Fibroblast of lung (primary cell): ENCODE results near the gene LRG1. TPM values are rescaled to one million over a fixed set of nuclear protein-coding genes. Genes with fewer than 3 reads are reported as not detected.

ENCODE experiments used
- DNase-seq, 2 donors: peaks; one replicate each; pipeline versions ENCODE4 v3.0.0 to v3.0.0-alpha.2; 2010; ENCODE audit warnings: low read depth in 2 of 2
- H2AFZ ChIP-seq: 2 replicates; pipeline ENCODE4 v1.5.1; 2012; ENCODE audit warnings: low read length, control low read depth, inconsistent platforms
- H3K27ac ChIP-seq: 2 replicates; pipeline ENCODE4 v1.5.1; 2011; ENCODE audit warnings: low read length, control low read depth; ENCODE audit not compliant: insufficient read depth
- H3K27me3 ChIP-seq: 2 replicates; pipeline ENCODE4 v1.5.1; 2011; ENCODE audit warnings: mild to moderate bottlenecking, low read length; ENCODE audit not compliant: control insufficient read depth, insufficient read depth
- H3K36me3 ChIP-seq: 2 replicates; pipeline ENCODE4 v1.5.1; 2011; ENCODE audit warnings: low read length; ENCODE audit not compliant: control insufficient read depth, insufficient read depth
- H3K4me1 ChIP-seq: 2 replicates; pipeline ENCODE4 v1.5.1; 2011; ENCODE audit warnings: low read length; ENCODE audit not compliant: control insufficient read depth, insufficient read depth; ENCODE audit errors: extremely low read depth
- H3K4me2 ChIP-seq: 2 replicates; pipeline ENCODE4 v1.5.1; 2011; ENCODE audit warnings: low read length, control low read depth; ENCODE audit not compliant: insufficient read depth; ENCODE audit errors: extremely low read depth
- H3K4me3 ChIP-seq, 4 experiments: fragments of 200-600 bp in 1 of 4; sonication (generic) in 1 of 4; replicated peaks in 1 of 4; 2 replicates each; pipeline ENCODE4 v1.5.1; 2011 to 2016; ENCODE audit warnings: low read length in 4 of 4, low read depth in 3 of 4, mild to moderate bottlenecking in 3 of 4, control low read depth in 2 of 4, inconsistent platforms in 1 of 4, mixed read lengths in 1 of 4; ENCODE audit not compliant: insufficient read depth in 1 of 4; ENCODE audit errors: control extremely low read depth in 1 of 4
- H3K79me2 ChIP-seq: 2 replicates; pipeline ENCODE4 v1.5.1; 2012; ENCODE audit warnings: mild to moderate bottlenecking, low read length, inconsistent platforms; ENCODE audit not compliant: control insufficient read depth, insufficient read depth
- H3K9ac ChIP-seq: 2 replicates; pipeline ENCODE4 v1.5.1; 2011; ENCODE audit warnings: mild to moderate bottlenecking, low read length, control low read depth; ENCODE audit not compliant: insufficient read depth
- H3K9me3 ChIP-seq: 2 replicates; pipeline ENCODE4 v1.5.1; 2012; ENCODE audit warnings: low read depth, low read length; ENCODE audit not compliant: control insufficient read depth, insufficient read depth
- H4K20me1 ChIP-seq: 2 replicates; pipeline ENCODE4 v1.5.1; 2011; ENCODE audit warnings: low read length; ENCODE audit not compliant: control insufficient read depth, insufficient read depth; ENCODE audit errors: extremely low read depth
- EZH2 ChIP-seq: IDR thresholded peaks from 2 replicates; pipeline ENCODE4 v1.5.1; 2012; ENCODE audit warnings: low read length, control low read depth, mild to moderate bottlenecking; ENCODE audit errors: missing control alignments
- polyA plus RNA-seq, 2 donors: library from polyadenylated mRNA; depleted of rRNA in 1 of 2; stranded (reverse) in 1 of 2; unstranded in 1 of 2; fragments of >200 nt; gene quantifications; 2 replicates each; pipeline ENCODE4 v1.2.1, GENCODE V29; 2011 to 2012; ENCODE audit warnings: missing spikeins in 1 of 2
- total RNA-seq: library from RNA; depleted of rRNA; stranded (reverse); fragments of >200 nt; gene quantifications from 2 replicates; pipeline ENCODE4 v1.2.1, GENCODE V29; 2014
- TF ChIP-seq, protein P1 (sequence below), 2 donors: IDR thresholded peaks in 1 of 2; conservative IDR thresholded peaks in 1 of 2; 1 replicate in 1 of 2; 2 replicates in 1 of 2; pipeline ENCODE4 v1.5.1; 2011 to 2012; ENCODE audit warnings: low read length in 2 of 2, control low read depth in 1 of 2, inconsistent platforms in 1 of 2, low read depth in 1 of 2, mild to moderate bottlenecking in 1 of 2

LRG1 gene
- total and polyA plus RNA-seq, 2 donors (not counting 1 experiment from before 2014, with no cell fraction given), result 0.10 TPM; not detected in 1

DNA sequence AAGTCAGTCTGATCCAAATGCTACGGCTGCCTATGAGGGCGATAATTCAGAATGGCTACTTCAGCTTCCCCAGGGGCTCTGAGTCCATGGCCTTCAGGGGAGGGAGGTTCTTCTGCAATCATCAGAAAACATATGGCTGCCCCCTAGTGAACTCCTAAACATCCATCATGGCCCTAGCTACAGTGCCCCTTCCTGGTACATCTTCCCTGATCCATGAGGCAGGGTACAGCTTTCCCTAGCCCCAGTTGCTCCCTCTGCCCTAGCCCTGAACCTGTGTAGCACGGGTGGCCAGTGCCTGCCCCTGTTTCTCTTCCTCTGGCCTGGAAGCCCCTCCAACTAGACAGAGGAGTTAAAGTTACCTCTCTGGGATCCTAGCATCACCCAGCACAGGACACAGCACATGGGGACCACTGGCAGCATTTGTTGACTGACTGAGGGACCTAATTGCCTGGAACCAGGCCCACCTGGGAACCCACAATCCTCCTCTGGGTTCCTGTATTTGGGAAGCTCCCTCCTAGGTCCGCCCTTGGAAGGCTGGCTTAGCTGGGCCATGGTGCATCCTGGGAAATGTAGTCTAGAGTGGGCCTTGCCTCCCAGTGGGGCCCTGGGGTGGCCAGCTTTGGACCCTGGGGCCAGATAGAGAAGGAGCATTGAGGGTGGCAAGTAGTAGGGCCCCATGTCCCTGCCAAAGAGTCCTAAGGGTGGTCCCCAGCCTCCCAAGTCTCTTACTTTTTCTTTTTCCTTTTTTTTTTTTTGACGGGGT, 37.4 kb upstream of the LRG1 start:
- no peak for TF ChIP-seq EZH2

DNA sequence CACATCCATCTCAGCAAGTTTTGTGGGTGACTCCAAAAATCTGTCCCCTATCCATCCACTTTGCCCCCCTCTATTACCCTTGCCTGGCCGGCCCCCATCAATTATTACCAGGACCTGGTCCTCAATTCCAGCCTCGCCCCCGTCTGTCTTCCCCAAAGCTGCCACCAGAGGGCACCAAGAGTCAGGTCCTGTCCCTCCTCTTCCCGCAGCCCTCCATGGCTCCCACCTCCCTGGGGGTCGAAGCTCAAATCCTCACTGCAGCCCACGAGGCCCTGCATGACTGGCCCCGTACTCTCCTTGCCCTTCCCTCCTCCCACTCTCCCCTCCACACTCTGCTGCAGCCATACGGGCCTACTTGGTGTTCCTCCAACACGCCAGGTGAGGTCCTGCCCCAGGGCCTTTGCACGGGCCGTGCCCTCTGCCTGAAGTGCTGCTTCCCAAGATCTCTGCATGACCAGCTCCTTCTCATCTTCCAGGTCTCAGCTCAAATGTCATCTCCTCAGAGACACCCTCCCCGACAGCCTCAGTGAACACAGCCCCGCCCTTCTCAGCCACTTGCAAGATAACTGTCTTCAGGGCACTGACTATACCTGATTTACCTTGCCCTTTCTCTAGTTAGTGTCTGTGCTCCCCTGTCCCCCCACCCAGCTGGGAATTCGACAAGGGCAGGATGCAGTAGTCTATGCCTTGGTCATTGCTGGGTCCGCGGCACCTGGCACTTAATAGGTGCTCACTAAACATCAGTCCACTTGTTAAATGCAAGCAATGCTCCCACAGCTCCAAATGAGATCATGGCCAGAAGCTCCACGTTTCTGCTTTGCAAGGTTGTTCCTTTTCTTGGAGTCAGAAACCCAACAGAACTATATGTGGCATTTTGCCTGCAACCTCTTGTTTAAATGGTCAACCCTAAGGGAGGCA, 36.4 kb upstream of the LRG1 start:
- Histone ChIP-seq H3K4me2 (no peak overlapping the region), H3K27ac (peak overlapping the region; percentile 54)
- peak; percentile 29 to 52 for DNase-seq

More for the DNA sequence above, 37.4 kb upstream of the LRG1 start:
- H3K27ac ChIP-seq, result no peak overlapping the region
- H3K4me1 ChIP-seq, result peaks cover 9% of the 10 kb centered on the region
- no peaks in the 10 kb centered on the region for H3K9me3 ChIP-seq
- no peak overlapping the region for H3K4me3 ChIP-seq
- no peak for DNase-seq
- H3K79me2 ChIP-seq, result no peaks in the 10 kb centered on the region
- H4K20me1 ChIP-seq, result no peaks in the 10 kb centered on the region
- H3K9ac ChIP-seq, result no peak overlapping the region
- no peaks in the 10 kb centered on the region for H3K36me3 ChIP-seq
- no peak overlapping the region for H2AFZ ChIP-seq
- no peak overlapping the region for H3K4me2 ChIP-seq
- peaks cover 25% of the 10 kb centered on the region for H3K27me3 ChIP-seq

DNA sequence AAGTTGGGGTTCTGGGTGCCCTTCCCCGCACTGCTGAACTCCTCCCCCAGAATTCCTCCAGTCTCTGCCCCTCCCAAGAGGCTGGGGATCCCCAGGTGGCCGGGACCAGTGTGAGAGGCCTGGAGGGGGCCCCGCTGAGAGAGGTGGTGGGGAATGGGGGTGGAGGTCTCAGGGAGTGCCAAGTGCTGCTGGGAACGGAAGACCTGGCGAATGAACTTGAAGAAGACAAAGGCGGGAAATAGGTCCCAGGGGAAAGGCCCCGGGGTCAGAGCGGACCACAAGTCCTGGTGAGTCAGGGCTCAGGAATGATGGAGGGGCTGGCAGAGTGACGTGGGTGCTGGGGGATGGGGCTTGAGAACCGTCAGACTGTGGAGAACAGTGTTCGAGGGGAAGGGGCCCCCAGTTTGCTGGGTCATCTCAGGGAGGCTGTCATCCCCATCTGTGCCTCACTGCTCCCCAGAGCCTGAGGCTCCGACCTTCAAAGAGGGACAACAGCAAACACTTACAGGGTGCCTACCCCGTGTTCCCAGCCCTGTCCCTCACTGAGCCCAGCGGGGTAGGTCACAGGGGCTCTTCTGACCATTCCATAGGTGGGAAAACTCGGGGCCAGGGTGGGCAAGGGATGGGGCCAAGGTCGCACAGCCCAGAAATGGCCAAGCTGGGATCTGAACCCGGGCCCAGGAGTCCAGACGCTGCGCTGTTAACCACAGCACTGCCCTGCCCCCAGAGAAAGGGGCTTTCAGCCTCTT, 35.6 kb upstream of the LRG1 start:
- Histone ChIP-seq H2AFZ (no peak overlapping the region), H3K27ac (peak overlapping the region; percentile 54), H3K4me3 (no peak overlapping the region), H3K36me3 (no peaks in the 10 kb centered on the region), H4K20me1 (no peaks in the 10 kb centered on the region), H3K79me2 (no peaks in the 10 kb centered on the region), H3K4me1 (peaks cover 9% of the 10 kb centered on the region), H3K4me2 (peak overlapping the region; percentile 42), H3K27me3 (peaks cover 19% of the 10 kb centered on the region), H3K9me3 (no peaks in the 10 kb centered on the region), H3K9ac (peak overlapping the region; percentile 2)
- TF ChIP-seq, protein P1, sequence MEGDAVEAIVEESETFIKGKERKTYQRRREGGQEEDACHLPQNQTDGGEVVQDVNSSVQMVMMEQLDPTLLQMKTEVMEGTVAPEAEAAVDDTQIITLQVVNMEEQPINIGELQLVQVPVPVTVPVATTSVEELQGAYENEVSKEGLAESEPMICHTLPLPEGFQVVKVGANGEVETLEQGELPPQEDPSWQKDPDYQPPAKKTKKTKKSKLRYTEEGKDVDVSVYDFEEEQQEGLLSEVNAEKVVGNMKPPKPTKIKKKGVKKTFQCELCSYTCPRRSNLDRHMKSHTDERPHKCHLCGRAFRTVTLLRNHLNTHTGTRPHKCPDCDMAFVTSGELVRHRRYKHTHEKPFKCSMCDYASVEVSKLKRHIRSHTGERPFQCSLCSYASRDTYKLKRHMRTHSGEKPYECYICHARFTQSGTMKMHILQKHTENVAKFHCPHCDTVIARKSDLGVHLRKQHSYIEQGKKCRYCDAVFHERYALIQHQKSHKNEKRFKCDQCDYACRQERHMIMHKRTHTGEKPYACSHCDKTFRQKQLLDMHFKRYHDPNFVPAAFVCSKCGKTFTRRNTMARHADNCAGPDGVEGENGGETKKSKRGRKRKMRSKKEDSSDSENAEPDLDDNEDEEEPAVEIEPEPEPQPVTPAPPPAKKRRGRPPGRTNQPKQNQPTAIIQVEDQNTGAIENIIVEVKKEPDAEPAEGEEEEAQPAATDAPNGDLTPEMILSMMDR (conservative IDR thresholded peaks at IDR 0.05 in 1 of 2, IDR thresholded peaks at IDR 0.05 in 1 of 2; ENCODE audit: low read depth in 1 of 2, low read length in 2 of 2), result no peak
- no peak for TF ChIP-seq EZH2
- DNase-seq, result peak; percentile 85 to 97

More for the DNA sequence above, 36.4 kb upstream of the LRG1 start:
- Histone ChIP-seq H3K27me3 (peaks cover 21% of the 10 kb centered on the region), H2AFZ (no peak overlapping the region), H3K36me3 (no peaks in the 10 kb centered on the region), H3K4me1 (peaks cover 9% of the 10 kb centered on the region), H3K4me3 (no peak overlapping the region), H3K79me2 (no peaks in the 10 kb centered on the region), H4K20me1 (no peaks in the 10 kb centered on the region), H3K9ac (no peak overlapping the region), H3K9me3 (no peaks in the 10 kb centered on the region)
- TF ChIP-seq, protein P1 (conservative IDR thresholded peaks at IDR 0.05 in 1 of 2, IDR thresholded peaks at IDR 0.05 in 1 of 2; ENCODE audit: low read depth in 1 of 2, low read length in 2 of 2), result peak; percentile 62 to 71
- TF ChIP-seq EZH2, result no peak
